Activated CD8-positive, alpha-beta memory T cell treated with anti-CD3 and anti-CD28 coated beads, Interleukin-2, amount 50 U/mL, for 24 hours (primary cell): Measurements from ENCODE around the gene ACTC1.

Experiments
- DNase-seq: peaks from one replicate; pipeline ENCODE4 v3.0.0-alpha.2; 2020; ENCODE audit errors: extremely low read depth

The ACTC1 gene

GRCh38 chr15:34799149-34800101 lies 4.1 kb upstream of the ACTC1 start:
- DNase-seq = no peak

- DNase-seq = no peak
Measured at GRCh38 chr15:34796847-34797435, 1.6 kb upstream of the ACTC1 start.

- DNase-seq = no peak
Measured at GRCh38 chr15:34794590-34795206, 651 bp downstream of the ACTC1 start.

GRCh38 chr15:34793901-34794300 lies 1.4 kb downstream of the ACTC1 start:
- no peak for DNase-seq

GRCh38 chr15:34793071-34793470 lies 2.3 kb downstream of the ACTC1 start:
- no peak for DNase-seq

- no peak for DNase-seq
Measured at GRCh38 chr15:34791701-34792100, 3.6 kb downstream of the ACTC1 start.

GRCh38 chr15:34790121-34790520 lies 5.2 kb downstream of the ACTC1 start:
- no peak for DNase-seq

- no peak for DNase-seq
Measured at GRCh38 chr15:34789326-34789725, 6.0 kb downstream of the ACTC1 start.

- no peak for DNase-seq
Measured at GRCh38 chr15:34786206-34786605, 9.1 kb downstream of the ACTC1 start.

GRCh38 chr15:34783991-34784390 lies 11.4 kb downstream of the ACTC1 start:
- no peak for DNase-seq

- DNase-seq = no peak
Measured at GRCh38 chr15:34783431-34783830, 11.9 kb downstream of the ACTC1 start.

GRCh38 chr15:34782901-34783300 lies 12.4 kb downstream of the ACTC1 start:
- DNase-seq = no peak

GRCh38 chr15:34780725-34781124 lies 14.6 kb downstream of the ACTC1 start:
- DNase-seq = no peak

- no peak for DNase-seq
Measured at GRCh38 chr15:34776606-34777105, 18.7 kb downstream of the ACTC1 start.

- DNase-seq = no peak
Measured at GRCh38 chr15:34773917-34774316, 21.4 kb downstream of the ACTC1 start.

GRCh38 chr15:34773013-34773412 lies 22.3 kb downstream of the ACTC1 start:
- DNase-seq = no peak

GRCh38 chr15:34772312-34772711 lies 23.0 kb downstream of the ACTC1 start:
- no peak for DNase-seq

GRCh38 chr15:34769711-34770110 lies 25.6 kb downstream of the ACTC1 start:
- DNase-seq = no peak

- DNase-seq = no peak
Measured at GRCh38 chr15:34768530-34768929, 26.8 kb downstream of the ACTC1 start.

- DNase-seq = no peak
Measured at GRCh38 chr15:34765741-34766140, 29.6 kb downstream of the ACTC1 start.

- DNase-seq = no peak
Measured at GRCh38 chr15:34760909-34761308, 34.4 kb downstream of the ACTC1 start.

- no peak for DNase-seq
Measured at GRCh38 chr15:34759992-34760391, 35.4 kb downstream of the ACTC1 start.

- DNase-seq = no peak
Measured at GRCh38 chr15:34759347-34759746, 36.0 kb downstream of the ACTC1 start.
